ENCODE data around the gene FAM162A.

GRCh38 chr3:122390665-122391064 is 6.7 kb downstream of the FAM162A start:
- TF ChIP-seq CTCF (IDR thresholded peaks at IDR 0.05) = no peak
- no peak for TF ChIP-seq ZFX (IDR thresholded peaks at IDR 0.05; ENCODE audit: borderline replicate concordance)
